ENCODE measurements around the gene PUM1. TPM values are rescaled to one million over a fixed set of nuclear protein-coding genes. Genes with fewer than 3 reads are reported as not detected.

PUM1 gene
- total RNA-seq, 1 donor from 2014 or later: 188 TPM

DNA sequence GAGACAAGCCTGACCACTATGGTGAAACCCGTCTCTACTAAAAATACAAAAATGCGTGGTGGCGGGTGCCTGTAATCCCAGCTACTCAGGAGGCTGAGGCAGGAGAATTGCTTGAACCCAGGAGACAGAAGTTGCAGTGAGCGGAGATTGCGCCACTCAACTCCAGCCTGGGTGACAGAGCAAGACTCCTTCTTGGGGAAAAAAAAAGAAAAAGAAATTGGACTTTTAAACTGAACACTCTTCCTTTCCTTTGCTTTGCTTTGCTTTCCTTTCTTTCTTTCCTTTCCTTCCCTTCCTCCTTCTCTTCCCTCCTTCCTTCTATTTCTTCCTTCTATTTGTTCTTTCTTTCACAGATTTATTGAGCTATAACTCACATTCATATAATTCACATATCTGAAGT, 43.3 kb upstream of the PUM1 start:
- no peak for DNase-seq
- no peaks in the 10 kb centered on the region for H3K9me3 Mint-ChIP-seq (ENCODE audit: unreplicated experiment)
- H3K36me3 Mint-ChIP-seq (ENCODE audit: unreplicated experiment): no peaks in the 10 kb centered on the region
- TF ChIP-seq, protein P1, sequence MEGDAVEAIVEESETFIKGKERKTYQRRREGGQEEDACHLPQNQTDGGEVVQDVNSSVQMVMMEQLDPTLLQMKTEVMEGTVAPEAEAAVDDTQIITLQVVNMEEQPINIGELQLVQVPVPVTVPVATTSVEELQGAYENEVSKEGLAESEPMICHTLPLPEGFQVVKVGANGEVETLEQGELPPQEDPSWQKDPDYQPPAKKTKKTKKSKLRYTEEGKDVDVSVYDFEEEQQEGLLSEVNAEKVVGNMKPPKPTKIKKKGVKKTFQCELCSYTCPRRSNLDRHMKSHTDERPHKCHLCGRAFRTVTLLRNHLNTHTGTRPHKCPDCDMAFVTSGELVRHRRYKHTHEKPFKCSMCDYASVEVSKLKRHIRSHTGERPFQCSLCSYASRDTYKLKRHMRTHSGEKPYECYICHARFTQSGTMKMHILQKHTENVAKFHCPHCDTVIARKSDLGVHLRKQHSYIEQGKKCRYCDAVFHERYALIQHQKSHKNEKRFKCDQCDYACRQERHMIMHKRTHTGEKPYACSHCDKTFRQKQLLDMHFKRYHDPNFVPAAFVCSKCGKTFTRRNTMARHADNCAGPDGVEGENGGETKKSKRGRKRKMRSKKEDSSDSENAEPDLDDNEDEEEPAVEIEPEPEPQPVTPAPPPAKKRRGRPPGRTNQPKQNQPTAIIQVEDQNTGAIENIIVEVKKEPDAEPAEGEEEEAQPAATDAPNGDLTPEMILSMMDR (IDR thresholded peaks at IDR 0.05; ENCODE audit: partially characterized antibody, unreplicated experiment): no peak
- peaks cover 1% of the 10 kb centered on the region for H3K4me1 Mint-ChIP-seq (ENCODE audit: low read depth, unreplicated experiment)
- no peak overlapping the region for H3K4me3 Mint-ChIP-seq (ENCODE audit: unreplicated experiment)
- H3K27ac Mint-ChIP-seq (ENCODE audit: unreplicated experiment): no peak overlapping the region
- peaks cover 3% of the 10 kb centered on the region for H3K27me3 Mint-ChIP-seq (ENCODE audit: unreplicated experiment)

DNA sequence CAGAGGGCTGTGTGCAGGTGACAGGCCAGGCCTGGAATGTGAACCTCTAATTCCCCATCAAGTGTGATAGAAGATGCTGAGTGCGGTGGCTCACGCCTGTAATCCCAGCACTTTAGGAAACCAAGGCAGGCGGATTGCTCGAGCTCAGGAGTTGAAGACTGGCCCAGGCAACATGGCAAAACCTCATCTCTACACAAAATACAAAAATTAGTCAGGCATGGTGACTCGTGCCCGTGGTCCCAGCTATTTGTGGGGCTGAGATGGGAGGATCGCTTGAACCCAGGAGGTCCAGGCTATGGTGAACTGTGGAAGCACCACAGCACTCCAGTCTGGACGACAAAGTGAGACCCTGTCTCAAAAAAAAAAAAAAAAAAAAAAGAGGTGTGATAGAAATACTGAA, 40.1 kb upstream of the PUM1 start:
- no peaks in the 10 kb centered on the region for H3K9me3 Mint-ChIP-seq (ENCODE audit: unreplicated experiment)
- no peak for DNase-seq
- H3K4me3 Mint-ChIP-seq (ENCODE audit: unreplicated experiment): no peak overlapping the region
- H3K27ac Mint-ChIP-seq (ENCODE audit: unreplicated experiment): no peak overlapping the region
- H3K36me3 Mint-ChIP-seq (ENCODE audit: unreplicated experiment): no peaks in the 10 kb centered on the region
- H3K27me3 Mint-ChIP-seq (ENCODE audit: unreplicated experiment): peaks cover 3% of the 10 kb centered on the region
- TF ChIP-seq, protein P1 (IDR thresholded peaks at IDR 0.05; ENCODE audit: partially characterized antibody, unreplicated experiment): no peak
- H3K4me1 Mint-ChIP-seq (ENCODE audit: low read depth, unreplicated experiment): peaks cover 1% of the 10 kb centered on the region

DNA sequence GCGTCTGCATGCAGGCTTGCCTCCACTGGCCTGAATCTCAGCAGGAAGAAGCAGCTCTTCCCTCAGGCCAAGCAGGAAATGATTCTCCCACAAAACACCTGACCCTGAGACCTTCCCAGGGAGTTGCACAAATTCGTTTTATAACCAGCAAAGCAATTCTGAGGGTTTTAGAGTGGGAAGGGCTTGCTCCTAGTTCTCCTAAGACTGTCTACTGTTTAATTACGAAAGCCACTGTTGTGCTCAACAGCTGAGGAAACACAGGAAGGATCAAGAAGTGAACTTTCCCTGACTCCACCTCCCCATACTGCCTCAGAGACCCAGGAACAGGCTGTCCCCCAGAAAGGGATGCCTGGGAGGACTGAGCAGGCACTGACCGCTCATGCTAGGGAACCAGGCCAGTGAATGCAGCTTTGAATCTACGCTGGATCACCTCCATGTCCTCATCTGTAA, 37.0 kb upstream of the PUM1 start:
- Mint-ChIP-seq H3K4me3 (ENCODE audit: unreplicated experiment) (no peak overlapping the region), H3K9me3 (ENCODE audit: unreplicated experiment) (no peaks in the 10 kb centered on the region), H3K36me3 (ENCODE audit: unreplicated experiment) (no peaks in the 10 kb centered on the region), H3K4me1 (ENCODE audit: low read depth, unreplicated experiment) (peaks cover 1% of the 10 kb centered on the region), H3K27me3 (ENCODE audit: unreplicated experiment) (peaks cover 3% of the 10 kb centered on the region), H3K27ac (ENCODE audit: unreplicated experiment) (no peak overlapping the region)
- TF ChIP-seq, protein P1 (IDR thresholded peaks at IDR 0.05; ENCODE audit: partially characterized antibody, unreplicated experiment): no peak
- DNase-seq: no peak

DNA sequence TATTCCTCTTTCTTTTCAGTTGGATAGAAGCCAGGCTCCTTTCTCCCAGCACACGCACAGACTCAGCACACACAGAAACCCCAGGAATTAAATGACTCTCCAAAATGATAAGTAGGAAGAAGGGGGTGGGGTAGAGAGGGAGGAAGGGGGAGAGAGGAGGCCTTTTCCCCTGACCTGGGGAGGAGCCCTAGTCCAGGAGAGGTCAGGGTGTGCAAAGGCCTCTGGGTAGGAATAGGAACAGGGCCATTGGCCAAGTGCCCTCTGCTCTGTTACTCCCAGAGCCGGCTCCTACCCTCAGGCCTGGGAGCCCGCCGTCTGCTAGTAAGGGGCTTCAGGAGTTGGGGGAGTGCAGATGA, 35.6 kb upstream of the PUM1 start:
- peaks cover 3% of the 10 kb centered on the region for H3K27me3 Mint-ChIP-seq (ENCODE audit: unreplicated experiment)
- H3K4me1 Mint-ChIP-seq (ENCODE audit: low read depth, unreplicated experiment): peaks cover 1% of the 10 kb centered on the region
- H3K27ac Mint-ChIP-seq (ENCODE audit: unreplicated experiment): no peak overlapping the region
- DNase-seq: no peak
- TF ChIP-seq, protein P1 (IDR thresholded peaks at IDR 0.05; ENCODE audit: partially characterized antibody, unreplicated experiment): no peak
- no peaks in the 10 kb centered on the region for H3K36me3 Mint-ChIP-seq (ENCODE audit: unreplicated experiment)
- H3K4me3 Mint-ChIP-seq (ENCODE audit: unreplicated experiment): no peak overlapping the region
- no peaks in the 10 kb centered on the region for H3K9me3 Mint-ChIP-seq (ENCODE audit: unreplicated experiment)

DNA sequence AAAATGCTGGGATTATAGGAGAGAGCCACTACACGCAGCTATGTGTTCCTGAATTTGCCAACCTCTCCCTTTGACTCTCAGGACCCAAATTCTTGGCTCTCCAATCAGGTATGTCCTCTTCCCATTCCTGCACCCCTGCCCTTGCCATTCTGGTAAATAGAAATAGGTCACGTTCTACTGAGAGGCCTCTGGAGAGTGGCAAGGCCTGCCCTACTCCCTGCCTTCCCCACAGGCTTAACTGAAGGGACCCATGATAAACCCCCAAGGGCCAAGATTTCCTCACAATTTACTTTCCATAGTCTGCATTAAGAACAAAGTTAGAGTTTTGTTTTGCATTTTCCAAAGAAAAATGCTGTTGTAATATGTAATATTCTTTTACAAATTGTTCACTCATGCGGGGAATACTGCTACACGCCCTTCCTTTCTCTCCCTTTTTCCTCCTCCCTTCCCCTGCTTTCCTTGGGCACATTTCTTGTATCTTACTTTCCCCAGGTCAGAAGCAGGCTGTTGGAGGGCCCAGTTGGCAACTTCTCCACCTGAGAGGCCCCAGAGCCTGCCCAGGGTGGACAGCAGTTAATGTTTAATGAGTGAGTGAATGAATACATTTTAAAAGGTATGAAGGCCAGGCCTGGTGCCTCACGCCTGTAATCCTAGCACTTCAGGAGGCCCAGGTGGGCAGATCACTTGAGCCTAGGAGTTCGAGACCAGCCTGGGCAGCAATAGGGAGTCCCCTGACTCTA, 33.9 kb upstream of the PUM1 start:
- H3K27ac Mint-ChIP-seq (ENCODE audit: unreplicated experiment): no peak overlapping the region
- H3K4me1 Mint-ChIP-seq (ENCODE audit: low read depth, unreplicated experiment): peaks cover 1% of the 10 kb centered on the region
- DNase-seq: no peak
- TF ChIP-seq, protein P1 (IDR thresholded peaks at IDR 0.05; ENCODE audit: partially characterized antibody, unreplicated experiment): no peak
- no peak overlapping the region for H3K4me3 Mint-ChIP-seq (ENCODE audit: unreplicated experiment)
- no peaks in the 10 kb centered on the region for H3K9me3 Mint-ChIP-seq (ENCODE audit: unreplicated experiment)
- no peaks in the 10 kb centered on the region for H3K27me3 Mint-ChIP-seq (ENCODE audit: unreplicated experiment)
- H3K36me3 Mint-ChIP-seq (ENCODE audit: unreplicated experiment): no peaks in the 10 kb centered on the region
